Endothelial cell (in vitro differentiated cells): ENCODE results near the gene MORC2. TPM values are rescaled to one million over a fixed set of nuclear protein-coding genes. Genes with fewer than 3 reads are reported as not detected.

Experiments used
- DNase-seq: peaks from one replicate; pipeline ENCODE4 v3.0.0; 2021; ENCODE audit warnings: low spot score
- H3K27ac Mint-ChIP-seq: one replicate; pipeline ENCODE4 v1.8.0; 2021; ENCODE audit warnings: mixed read lengths, inconsistent platforms; ENCODE audit not compliant: unreplicated experiment
- H3K27me3 Mint-ChIP-seq: one replicate; pipeline ENCODE4 v1.8.0; 2021; ENCODE audit warnings: mild to moderate bottlenecking, moderate library complexity, mixed read lengths, inconsistent platforms; ENCODE audit not compliant: unreplicated experiment
- H3K36me3 Mint-ChIP-seq: one replicate; pipeline ENCODE4 v1.8.0; 2021; ENCODE audit warnings: mild to moderate bottlenecking, low read depth, mixed read lengths, inconsistent platforms; ENCODE audit not compliant: unreplicated experiment
- H3K4me1 Mint-ChIP-seq: one replicate; pipeline ENCODE4 v1.8.0; 2021; ENCODE audit warnings: mild to moderate bottlenecking, mixed read lengths, inconsistent platforms; ENCODE audit not compliant: unreplicated experiment
- H3K4me3 Mint-ChIP-seq: one replicate; pipeline ENCODE4 v1.8.0; 2021; ENCODE audit warnings: mild to moderate bottlenecking, mixed read lengths, inconsistent platforms; ENCODE audit not compliant: unreplicated experiment
- H3K9me3 Mint-ChIP-seq: one replicate; pipeline ENCODE4 v1.8.0; 2021; ENCODE audit warnings: mixed read lengths, inconsistent platforms; ENCODE audit not compliant: unreplicated experiment
- total RNA-seq: library from RNA; stranded (reverse); fragmentation: NEBNext Ultra II Directional; extraction: Animal tissue kit (Norgen Biotek cat#: 25700); gene quantifications from one replicate; pipeline ENCODE4 v1.2.1, GENCODE V29; 2021; ENCODE audit not compliant: unreplicated experiment
- TF ChIP-seq, protein P1 (sequence below): fragments of 200-600 bp; sonication (generic); IDR thresholded peaks from one replicate; pipeline ENCODE4 v1.5.0; 2021; ENCODE audit warnings: antibody characterized with exemption; ENCODE audit not compliant: unreplicated experiment

MORC2 gene
- total RNA-seq, 1 donor from 2014 or later: 56.2 TPM

DNA sequence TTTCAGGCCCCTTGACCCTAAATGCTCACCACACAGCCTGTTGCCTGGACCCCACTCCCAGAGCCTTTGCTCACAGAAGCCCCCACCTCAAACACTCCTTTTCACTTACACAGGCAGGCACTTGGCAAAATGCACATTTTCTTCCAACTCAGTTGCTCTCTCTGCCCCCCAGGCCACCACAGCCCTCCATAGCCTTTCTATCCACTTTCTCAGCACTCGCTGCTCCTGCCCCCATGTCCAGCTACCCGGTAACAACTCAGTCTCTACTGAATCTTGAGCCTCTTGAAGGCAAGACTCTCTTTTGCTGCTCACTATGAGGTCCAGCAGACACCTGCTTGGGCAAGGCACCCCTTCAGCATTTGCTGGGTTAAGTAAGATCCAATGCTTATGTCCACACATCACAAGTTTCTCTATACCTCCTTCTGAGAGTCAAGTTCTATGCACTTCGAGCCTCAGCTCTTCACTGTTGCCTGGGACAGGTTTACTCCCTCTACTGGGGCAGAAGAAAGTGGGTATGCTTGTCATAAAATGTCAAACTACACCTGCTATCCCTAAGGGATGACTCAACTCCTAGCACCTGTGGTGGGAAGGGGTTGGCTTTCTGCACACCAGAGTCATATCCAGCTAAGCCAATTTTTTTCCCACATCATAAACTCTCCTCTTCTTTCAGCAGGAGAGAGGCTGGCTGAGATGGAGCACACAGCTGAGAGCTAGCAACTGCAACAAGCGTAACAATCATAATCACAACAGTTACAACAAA lies 36.9 kb downstream of the MORC2 start:
- Mint-ChIP-seq H3K36me3 (peaks cover 81% of the 10 kb centered on the region), H3K27me3 (peaks cover 2% of the 10 kb centered on the region)

DNA sequence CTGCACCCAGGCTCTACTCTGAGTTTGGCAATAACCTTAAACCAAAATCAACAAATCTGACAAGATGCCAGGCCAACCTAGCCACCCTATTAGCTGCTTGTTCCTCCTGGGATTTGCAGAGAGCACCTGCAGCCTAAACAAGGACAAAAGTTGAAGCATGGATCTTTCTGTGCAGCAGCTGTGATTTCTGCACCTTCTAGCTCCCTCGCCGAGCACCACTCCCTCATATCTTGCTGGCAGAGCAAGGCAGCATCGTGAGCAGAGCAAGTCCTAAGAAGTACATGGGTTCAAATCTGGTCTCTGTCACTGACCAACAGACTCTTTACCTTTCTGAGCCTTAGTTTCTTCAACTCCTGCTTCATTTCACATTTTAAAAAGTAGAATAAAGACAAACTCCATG lies 38.3 kb downstream of the MORC2 start:
- Mint-ChIP-seq H3K4me3 (peak overlapping the region; percentile 10), H3K27me3 (peaks cover 2% of the 10 kb centered on the region), H3K36me3 (peaks cover 75% of the 10 kb centered on the region), H3K4me1 (peaks cover 6% of the 10 kb centered on the region), H3K9me3 (no peaks in the 10 kb centered on the region), H3K27ac (no peak overlapping the region)
- DNase-seq: no peak
- TF ChIP-seq, protein P1, sequence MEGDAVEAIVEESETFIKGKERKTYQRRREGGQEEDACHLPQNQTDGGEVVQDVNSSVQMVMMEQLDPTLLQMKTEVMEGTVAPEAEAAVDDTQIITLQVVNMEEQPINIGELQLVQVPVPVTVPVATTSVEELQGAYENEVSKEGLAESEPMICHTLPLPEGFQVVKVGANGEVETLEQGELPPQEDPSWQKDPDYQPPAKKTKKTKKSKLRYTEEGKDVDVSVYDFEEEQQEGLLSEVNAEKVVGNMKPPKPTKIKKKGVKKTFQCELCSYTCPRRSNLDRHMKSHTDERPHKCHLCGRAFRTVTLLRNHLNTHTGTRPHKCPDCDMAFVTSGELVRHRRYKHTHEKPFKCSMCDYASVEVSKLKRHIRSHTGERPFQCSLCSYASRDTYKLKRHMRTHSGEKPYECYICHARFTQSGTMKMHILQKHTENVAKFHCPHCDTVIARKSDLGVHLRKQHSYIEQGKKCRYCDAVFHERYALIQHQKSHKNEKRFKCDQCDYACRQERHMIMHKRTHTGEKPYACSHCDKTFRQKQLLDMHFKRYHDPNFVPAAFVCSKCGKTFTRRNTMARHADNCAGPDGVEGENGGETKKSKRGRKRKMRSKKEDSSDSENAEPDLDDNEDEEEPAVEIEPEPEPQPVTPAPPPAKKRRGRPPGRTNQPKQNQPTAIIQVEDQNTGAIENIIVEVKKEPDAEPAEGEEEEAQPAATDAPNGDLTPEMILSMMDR: no peak

More for the DNA sequence above, 36.9 kb downstream of the MORC2 start:
- no peak for DNase-seq
- Mint-ChIP-seq H3K9me3 (no peaks in the 10 kb centered on the region), H3K4me3 (peak overlapping the region; percentile 59), H3K27ac (peak overlapping the region; percentile 37), H3K4me1 (peaks cover 6% of the 10 kb centered on the region)
- TF ChIP-seq, protein P1: no peak

DNA sequence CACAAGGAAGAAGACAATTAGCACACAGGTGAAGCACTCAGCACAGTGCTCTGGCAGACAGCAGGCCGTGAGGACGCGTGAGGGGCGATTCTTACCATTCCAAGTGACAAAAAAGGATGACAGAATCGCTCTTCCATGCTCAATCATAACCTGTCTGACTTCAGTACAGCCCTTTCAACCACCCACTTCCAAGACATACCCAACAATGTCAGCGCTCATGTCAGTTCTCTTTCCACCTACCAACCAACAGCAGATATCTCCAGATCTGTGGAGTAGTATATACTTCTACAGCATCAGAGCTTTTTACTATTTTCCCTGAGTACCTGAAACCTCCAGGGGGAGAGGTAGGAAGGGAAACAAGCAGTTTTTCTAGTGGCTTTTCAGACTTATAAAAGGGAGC lies 40.2 kb downstream of the MORC2 start:
- H3K4me3 Mint-ChIP-seq: no peak overlapping the region
- H3K9me3 Mint-ChIP-seq: no peaks in the 10 kb centered on the region
- no peak for DNase-seq
- H3K27ac Mint-ChIP-seq: no peak overlapping the region
- H3K36me3 Mint-ChIP-seq: peaks cover 72% of the 10 kb centered on the region
- H3K27me3 Mint-ChIP-seq: peaks cover 4% of the 10 kb centered on the region
- TF ChIP-seq, protein P1: no peak
- peaks cover 6% of the 10 kb centered on the region for H3K4me1 Mint-ChIP-seq

DNA sequence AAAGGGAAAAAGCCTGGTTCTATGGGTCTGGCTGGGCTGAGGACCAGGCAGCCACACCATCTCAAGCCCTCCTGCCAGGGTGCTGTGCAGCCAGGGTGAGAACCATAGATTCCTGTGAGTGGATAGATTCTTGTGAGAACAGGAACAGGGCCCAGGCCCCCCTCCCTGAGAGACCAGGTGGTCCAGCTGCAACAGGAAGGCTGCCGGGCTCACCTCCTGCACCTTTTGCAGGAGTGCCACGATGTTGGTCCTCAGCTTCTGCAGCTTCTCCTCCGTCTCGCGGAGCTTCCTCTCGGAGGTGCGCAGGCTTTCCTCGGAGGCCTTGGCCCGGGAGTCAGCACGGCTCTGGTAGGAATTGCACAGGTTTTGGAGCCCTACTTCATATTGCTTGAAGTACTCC lies 40.8 kb downstream of the MORC2 start:
- no peak overlapping the region for H3K27ac Mint-ChIP-seq
- peaks cover 6% of the 10 kb centered on the region for H3K4me1 Mint-ChIP-seq
- H3K27me3 Mint-ChIP-seq: peaks cover 4% of the 10 kb centered on the region
- DNase-seq: no peak
- peaks cover 69% of the 10 kb centered on the region for H3K36me3 Mint-ChIP-seq
- H3K9me3 Mint-ChIP-seq: no peaks in the 10 kb centered on the region
- TF ChIP-seq, protein P1: no peak
- no peak overlapping the region for H3K4me3 Mint-ChIP-seq

DNA sequence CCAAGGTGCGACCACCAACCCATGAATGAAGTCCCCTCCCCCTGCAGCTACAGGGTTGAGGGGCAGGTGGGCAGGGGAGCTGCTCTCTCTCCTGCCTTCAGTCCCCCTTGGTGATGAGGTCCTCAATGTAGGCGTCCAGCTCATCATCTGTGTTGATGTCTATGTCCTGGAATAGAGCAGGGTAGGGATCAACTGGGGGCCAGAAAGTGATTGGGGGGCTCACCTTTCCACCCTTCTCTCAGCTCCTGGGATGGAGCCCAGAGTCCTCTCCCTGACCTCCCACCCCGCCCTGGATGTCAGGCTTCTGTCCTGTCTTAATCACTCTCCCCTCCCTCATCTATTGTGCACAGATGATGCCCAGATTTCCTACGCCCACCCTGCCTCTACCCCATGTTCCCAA lies 41.9 kb downstream of the MORC2 start:
- no peak for DNase-seq
- Mint-ChIP-seq H3K27ac (no peak overlapping the region), H3K9me3 (no peaks in the 10 kb centered on the region), H3K27me3 (peaks cover 4% of the 10 kb centered on the region), H3K4me3 (peak overlapping the region; percentile 35), H3K36me3 (peaks cover 59% of the 10 kb centered on the region), H3K4me1 (peaks cover 9% of the 10 kb centered on the region)
- TF ChIP-seq, protein P1: no peak
